Pulmonary artery endothelial cell (primary cell): ENCODE data around the gene RETREG2. TPM values are rescaled to one million over a fixed set of nuclear protein-coding genes. Genes with fewer than 3 reads are reported as not detected.
"Not testable (repeated sequence)": the region's sequence is repeated elsewhere in the genome, so short reads cannot be mapped to it uniquely, and the experiment has no call there.

Source experiments
- DNase-seq: peaks from one replicate; pipeline ENCODE4 v3.0.0-alpha.2; 2011; ENCODE audit warnings: low read depth, low spot score
- total RNA-seq: library from RNA; depleted of rRNA; stranded (reverse); fragments of >200 nt; gene quantifications from 2 replicates; pipeline ENCODE4 v1.2.3, GENCODE V29; 2014

RETREG2 gene
- total RNA-seq, 1 donor from 2014 or later: 52.6 TPM

GRCh38 chr2:219197388-219197787, 19.3 kb downstream of the RETREG2 start:
- no peak for DNase-seq

DNA sequence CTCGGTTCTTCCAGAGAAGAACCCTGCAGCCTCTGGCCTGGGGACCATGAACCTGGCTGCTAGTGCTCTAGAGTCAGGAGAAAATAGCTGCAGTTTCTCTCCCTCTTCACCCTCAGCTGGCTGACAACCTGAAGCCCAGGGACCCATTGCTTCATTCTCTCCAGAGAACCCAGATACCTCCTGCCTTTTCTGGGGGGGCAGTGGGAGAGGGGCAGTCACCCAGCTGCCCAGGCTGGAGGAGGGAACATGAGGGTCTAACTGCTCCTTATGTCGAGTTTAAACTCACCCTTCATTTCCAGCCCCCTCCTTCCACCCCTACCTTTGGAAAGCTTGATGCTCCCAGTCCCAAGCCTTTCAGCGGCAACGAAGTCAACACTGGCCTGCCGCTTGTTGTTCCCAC, 20.9 kb downstream of the RETREG2 start:
- no peak for DNase-seq

DNA sequence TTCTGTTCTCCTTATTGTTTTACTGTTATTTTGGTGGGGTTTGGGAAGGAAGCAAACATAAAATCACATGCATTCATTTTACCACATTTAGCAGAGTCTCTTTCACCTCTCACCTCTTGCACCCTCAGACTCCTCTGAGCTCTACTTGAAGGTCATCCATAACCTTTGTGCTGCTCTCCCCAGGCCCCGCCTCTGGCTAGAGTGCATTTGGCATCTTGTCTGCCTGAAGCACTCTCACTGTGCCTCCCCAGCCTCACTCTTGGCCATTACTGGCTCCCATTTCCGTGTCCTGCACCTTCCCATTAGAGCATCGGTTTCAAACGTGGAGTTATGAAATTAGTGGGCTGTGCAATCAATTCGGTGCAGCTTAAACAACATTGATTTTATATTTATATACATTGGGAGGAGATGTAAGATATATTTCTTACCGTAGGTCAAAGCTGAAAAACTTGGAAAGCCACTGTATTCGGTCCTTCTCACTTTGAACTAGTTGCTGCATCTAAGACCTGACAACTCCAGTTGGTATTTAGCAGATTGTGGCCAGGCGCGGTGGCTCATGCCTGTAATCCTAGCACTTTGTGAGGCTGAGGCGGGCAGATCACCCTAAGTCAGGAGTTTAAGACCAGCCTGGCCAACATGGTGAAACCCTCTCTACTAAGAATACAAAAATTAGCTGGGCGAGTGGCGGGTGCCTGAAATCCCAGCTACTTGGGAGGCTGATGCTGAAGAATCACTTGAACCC, 21.6 kb downstream of the RETREG2 start:
- no peak for DNase-seq

- DNase-seq: not testable (repeated sequence)
These were observed 22.6 kb downstream of the RETREG2 start for GRCh38 chr2:219200502-219201326.

DNA sequence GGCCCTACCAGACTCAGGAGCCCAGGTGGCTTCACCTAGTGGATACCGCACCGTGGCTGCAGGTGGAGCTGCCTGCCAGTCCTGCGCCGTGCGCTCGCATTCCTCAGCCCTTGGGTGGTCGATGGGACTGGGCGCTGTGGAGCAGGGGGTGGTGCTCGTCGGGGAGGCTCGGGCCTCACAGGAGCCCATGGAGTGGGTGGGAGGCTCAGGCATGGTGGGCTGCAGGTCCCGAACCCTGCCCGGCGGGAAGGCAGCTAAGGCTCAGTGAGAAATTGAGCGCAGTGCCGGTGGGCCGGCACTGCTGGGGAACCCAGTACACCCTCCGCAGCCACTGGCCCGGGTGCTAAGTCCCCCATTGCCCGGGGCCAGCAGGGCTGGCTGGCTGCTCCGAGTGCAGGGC, 23.3 kb downstream of the RETREG2 start:
- DNase-seq: not testable (repeated sequence)

DNA sequence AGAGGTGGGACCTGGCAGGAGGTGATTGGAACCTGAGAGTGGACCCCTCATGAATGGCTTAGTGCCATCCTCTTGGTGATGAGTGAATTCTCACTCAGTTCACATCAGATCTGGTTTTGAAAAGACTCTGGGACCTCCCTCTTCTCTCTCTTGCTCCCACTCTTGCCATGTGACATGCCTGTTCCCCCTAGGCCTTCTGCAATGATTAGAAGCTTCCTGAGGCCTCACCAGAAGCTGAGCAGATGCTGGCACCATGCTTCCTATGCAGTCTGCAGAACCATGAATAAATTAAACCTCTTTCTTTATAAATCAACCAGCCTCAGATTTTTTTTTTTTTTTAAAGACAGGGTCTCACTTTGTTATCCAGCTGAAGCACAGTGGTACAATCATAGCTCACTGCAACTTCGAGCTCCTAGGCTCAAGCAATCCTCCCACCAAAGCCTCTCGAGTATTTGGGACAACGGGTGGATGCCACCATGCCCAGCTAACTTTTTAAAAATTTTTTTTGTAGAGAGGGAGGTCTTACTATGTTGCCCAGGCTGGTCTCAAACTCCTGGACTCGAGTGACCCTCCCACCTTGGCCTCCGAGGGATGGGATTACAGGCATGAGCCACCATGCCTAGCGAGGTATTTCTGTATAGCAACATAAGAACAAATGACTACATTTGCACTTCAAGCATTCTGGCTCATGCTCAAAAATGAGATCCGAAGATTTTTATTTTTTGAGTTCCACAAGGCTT, 26.5 kb downstream of the RETREG2 start:
- no peak for DNase-seq

DNA sequence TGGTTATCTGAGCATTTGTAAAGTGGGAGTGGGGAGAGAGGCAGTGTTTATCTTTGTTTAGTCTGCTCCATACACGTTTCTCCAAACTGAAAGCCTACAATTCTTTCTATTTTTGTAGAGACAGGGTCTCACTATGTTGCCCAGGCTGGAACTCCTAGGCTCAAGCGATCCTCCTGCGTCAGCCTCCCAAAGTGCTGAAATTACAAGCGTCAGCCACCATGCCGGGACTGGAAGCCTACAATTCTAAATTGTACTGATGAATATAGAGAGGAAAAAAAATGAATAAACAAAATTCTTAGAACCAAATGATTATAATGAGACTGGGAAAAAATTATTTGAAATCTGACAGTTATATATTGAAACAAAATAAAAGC, 27.1 kb downstream of the RETREG2 start:
- DNase-seq: no peak

DNA sequence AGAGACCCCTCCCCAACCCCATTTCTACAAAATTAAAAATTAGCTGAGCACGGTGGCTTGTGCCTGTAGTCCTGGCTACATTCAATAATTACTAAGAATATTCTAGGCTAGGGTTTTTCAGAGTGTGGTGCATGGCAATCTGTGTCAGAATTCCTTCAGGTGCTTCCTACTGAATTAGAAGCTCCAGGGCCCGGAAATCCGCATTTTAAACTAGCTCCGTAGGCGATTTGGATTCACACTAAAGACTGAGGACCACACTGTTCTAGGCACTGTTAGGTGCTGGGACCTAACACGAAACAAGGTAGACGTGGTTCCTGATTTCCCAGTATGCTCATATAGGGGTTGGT, 27.9 kb downstream of the RETREG2 start:
- DNase-seq: no peak

- DNase-seq: peak; percentile 69
These were observed 28.5 kb downstream of the RETREG2 start, which contains the start of gene ZFAND2B for GRCh38 chr2:219206328-219207133. Gene ZFAND2B, plus strand, starts transcription at chr2:219206782. Its CDS starts 206 bp downstream, at chr2:219206988.

- no peak for DNase-seq
These were observed 29.2 kb downstream of the RETREG2 start for GRCh38 chr2:219207134-219207883.

DNA sequence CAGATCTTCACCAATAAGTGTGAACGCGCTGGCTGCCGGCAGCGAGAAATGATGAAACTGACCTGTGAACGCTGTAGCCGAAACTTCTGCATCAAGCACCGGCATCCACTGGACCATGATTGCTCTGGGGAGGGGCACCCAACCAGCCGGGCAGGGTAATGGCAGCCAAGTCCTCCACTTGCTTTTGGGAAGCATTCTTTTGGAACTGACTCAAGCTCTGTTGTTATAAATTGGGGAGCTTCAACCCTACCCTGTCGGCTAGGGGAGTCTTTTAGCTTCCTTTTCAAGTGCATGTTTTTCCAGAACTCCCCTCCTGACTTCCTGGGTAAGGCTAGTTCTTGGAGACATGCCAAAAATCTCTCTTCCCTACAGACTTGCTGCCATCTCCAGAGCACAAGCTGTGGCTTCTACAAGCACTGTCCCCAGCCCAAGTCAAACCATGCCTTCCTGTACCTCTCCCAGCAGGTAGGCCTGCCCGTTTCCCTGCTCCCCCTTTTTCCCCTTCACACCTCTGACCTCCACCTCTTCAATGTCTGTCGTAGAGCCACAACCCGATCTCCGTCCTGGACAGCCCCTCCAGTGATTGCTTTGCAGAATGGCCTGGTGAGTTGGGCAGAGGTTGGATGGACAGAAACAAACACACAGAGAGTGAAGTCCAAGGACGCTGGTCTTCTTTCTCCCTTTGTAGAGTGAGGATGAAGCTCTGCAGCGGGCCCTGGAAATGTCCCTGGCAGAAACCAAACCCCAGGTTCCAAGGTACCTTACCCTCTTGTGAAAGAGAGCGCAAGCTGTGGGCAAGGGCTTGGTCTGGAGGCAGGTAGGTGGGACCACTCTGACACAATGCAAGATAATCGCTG, 30.0 kb downstream of the RETREG2 start:
- no peak for DNase-seq

DNA sequence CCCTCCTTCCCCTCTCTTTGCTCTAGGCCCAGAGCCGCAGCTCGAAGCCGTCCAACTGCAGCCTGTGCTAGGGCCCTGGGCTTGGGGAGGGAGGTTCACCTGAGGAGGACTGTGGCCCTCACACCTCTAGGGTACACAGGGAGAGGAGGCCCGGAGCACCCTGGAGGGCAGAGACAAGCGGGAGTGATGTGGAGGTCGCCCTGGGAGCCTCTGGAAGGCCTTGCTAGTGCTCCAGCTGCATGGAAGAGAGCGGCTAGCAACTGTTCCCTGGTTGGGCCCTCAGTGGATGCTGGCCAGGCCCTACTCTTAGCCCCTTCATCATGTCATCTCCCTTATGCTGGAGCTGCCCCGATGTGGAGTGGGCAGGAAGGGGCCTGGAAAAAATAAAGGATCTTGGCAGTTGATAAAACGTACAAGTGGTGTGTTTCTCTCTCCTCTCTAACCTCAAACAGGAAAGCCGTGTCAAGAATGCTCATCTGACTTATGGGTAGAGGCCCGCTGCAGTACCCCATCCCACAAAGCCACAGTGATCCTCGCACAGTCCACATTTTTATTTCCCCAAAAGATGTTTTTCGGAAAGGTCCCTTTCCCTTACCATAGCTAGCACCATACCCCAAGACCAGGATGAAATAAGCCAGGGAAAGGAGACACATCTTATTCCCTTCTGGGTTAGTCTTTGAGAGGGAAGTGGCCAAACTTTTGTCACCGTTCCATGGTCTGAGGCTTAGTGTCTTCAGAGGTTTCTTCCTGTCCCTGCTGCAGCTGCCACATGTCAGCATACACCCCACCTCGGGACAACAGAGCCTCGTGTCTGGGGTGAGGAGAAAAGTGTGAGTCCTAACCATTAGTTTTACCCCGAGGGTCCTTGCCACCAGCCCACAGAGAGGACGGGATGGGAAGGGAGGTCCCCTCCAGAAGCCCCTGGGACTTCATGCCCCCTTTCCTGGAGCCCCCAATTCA, 31.4 kb downstream of the RETREG2 start:
- DNase-seq: no peak

GRCh38 chr2:219210196-219210885, 32.3 kb downstream of the RETREG2 start:
- DNase-seq: no peak

GRCh38 chr2:219210886-219211362, 32.8 kb downstream of the RETREG2 start:
- DNase-seq: no peak

- DNase-seq: no peak
These were observed 34.9 kb downstream of the RETREG2 start for GRCh38 chr2:219213026-219213415.

DNA sequence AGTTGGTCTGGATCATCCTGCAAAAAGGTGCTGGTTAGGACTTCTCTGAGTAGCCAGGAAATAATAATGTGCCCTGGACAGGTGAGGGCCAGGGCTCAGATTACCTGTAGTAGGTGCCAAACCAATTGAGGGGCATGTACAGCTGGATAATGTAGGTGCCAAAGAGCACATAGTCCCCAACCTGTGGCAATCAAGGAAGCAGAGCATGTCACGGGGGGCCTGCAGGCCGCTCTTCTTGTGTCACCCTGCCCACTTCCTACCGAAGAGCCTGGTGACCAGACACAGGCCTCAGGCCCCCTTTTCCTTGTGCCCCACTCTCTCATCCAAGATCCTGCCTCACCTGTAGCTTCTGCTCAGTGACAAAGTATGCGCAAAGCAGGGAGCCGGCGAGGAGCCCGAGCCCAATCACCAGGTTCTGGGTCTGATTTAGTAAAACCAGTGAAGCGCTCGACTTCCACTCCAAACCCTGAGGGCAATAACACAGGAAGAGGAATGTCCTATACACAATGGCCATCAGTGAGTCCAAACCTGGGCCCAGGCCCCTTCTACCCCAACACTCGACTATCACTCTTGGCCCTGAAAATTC, 35.5 kb downstream of the RETREG2 start:
- DNase-seq: no peak

- no peak for DNase-seq
These were observed 36.1 kb downstream of the RETREG2 start for GRCh38 chr2:219214141-219214540.
